Breast epithelium (tissue), 3 donors: Measurements from ENCODE around the gene EIF4G2.

ENCODE experiments used
- POLR2A ChIP-seq: fragments of 450-650 bp; IDR thresholded peaks from one replicate; pipeline ENCODE4 v1.6.1; 2016; ENCODE audit warnings: antibody characterized with exemption, mild to moderate bottlenecking, moderate library complexity
- TF ChIP-seq, protein P1 (sequence below), 3 donors: fragments of 450-650 bp; IDR thresholded peaks; one replicate each; pipeline ENCODE4 v1.5.1; 2016 to 2017; ENCODE audit warnings: antibody characterized with exemption in 3 of 3, mild to moderate bottlenecking in 3 of 3, moderate library complexity in 3 of 3

DNA sequence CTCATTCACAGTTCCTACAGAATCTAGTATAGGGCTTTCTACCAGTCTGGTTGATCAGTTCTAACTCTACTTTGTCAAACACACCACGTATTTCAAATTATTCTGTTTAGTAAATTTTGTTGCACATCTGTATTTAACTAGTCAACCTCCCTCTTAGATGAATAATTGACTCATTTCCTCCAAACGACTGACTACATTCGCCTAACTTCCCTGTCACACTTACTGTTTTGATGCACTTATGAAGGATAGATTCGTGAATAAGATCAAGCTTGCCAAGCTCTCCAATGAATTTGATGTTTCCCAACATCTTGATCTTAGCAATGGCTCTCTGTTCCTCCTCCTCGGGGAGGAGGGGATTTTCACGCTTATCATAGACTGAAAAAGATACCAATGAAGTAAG is 5.0 kb downstream of the EIF4G2 start:
- TF ChIP-seq, protein P1, sequence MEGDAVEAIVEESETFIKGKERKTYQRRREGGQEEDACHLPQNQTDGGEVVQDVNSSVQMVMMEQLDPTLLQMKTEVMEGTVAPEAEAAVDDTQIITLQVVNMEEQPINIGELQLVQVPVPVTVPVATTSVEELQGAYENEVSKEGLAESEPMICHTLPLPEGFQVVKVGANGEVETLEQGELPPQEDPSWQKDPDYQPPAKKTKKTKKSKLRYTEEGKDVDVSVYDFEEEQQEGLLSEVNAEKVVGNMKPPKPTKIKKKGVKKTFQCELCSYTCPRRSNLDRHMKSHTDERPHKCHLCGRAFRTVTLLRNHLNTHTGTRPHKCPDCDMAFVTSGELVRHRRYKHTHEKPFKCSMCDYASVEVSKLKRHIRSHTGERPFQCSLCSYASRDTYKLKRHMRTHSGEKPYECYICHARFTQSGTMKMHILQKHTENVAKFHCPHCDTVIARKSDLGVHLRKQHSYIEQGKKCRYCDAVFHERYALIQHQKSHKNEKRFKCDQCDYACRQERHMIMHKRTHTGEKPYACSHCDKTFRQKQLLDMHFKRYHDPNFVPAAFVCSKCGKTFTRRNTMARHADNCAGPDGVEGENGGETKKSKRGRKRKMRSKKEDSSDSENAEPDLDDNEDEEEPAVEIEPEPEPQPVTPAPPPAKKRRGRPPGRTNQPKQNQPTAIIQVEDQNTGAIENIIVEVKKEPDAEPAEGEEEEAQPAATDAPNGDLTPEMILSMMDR (IDR thresholded peaks at IDR 0.05): no peak
- TF ChIP-seq POLR2A: no peak
